ENCODE results near the gene SH2D1A.
"Not testable (repeated sequence)": the region's sequence is repeated elsewhere in the genome, so short reads cannot be mapped to it uniquely, and the experiment has no call there.

Gene SH2D1A

DNA sequence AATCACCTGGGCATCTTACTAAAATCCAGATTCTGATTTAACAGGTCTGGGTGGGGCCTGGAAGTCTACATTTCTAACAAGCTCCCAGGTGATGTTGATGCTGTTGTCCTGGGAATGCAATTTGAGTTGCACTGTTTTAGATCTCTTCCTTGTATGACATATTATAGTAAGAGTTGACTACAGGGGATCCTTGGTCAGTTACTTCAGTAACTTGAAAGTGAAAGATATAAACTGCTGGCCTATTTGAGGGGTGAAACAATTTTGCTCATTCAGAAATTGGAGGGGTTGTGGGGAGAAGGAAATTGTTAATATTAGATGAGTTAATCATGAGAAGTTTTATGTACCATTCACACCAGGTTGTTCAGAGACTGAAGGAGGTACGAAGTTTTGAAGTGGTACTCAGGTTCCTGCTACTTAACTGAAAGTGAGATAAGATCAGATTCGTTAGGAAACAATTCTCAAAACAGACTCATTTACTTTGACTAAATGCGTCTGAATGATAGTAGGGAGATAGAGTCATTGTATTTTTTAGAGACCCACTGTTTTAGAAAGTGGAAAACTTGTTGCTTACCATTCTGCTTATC lies 12.5 kb downstream of the SH2D1A start:
- no peak for DNase-seq

DNA sequence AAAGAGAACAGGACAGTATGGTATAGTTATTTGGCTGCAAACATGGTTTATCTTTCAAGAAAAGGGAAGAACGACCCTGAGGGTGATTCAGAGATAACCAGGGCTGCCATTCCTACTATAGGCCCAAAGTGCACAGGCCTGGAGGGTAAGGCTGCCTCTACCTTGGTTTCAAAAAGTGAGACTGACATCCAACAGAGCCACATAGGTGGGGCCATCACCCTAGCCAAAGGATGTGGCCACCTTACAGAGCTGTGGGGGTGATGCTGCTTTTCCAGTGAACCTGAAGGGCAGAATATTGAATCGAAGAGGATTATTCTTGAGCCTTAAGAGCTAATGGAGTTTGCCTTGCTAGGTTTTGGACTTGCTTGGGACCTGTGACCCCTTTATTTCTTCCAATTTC lies 15.7 kb downstream of the SH2D1A start:
- no peak for DNase-seq

DNA sequence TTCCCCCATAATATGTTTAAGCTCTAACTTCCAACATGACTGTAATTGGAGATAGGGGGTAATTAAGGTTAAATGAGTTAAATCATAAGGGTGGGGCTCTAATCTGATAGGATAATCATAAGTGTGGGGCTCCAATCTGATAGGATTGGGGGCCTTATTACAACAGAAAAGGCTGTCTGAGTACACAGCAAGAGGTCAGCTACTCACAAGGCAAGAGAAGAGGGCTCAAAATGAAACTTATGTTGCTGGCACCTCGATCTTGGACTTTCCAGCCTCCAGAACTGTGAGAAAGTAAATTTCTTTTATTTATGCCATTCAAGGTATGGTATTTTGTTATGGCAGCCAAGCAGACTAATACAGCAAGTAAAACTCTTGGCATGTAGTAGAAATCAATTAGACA lies 16.4 kb downstream of the SH2D1A start:
- no peak for DNase-seq

DNA sequence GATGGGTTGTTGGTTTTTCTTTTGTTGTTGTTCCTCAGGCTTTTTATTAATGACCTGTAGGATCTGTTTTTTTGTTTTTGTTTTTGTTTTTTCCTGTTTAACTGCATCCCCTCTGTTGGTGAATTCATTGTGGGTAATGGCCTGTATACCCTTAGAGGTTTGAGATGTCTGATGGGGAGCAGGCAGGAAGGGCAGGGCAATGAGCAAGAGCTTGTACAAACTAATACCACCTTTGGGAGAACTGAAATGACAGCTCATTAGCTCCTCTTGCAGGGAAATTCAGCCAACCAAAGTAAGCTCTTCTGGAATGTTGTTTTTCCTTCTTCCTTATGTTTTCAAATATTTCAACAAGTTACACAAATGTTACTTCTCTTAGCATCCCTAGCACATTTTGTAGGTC lies 23.4 kb downstream of the SH2D1A start:
- no peak for DNase-seq

DNA sequence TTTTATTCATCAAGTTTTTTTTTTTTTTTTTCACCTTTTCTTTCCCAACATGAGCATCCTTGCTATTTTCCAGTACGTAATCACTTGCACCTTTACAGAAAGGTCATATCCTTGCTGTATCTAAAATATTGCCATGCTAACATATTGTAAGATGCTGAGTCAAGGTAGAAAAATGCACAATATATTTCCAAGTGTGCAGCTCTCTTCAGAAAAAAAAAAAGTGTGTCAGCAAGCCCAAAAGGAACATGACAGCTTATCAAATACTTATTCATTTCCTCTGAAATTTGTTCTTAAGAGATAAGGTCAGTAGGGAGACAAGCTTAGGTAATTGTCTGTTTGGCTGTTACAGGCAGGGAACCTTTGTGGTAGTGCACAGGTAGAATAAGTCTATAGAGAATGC lies 27.0 kb downstream of the SH2D1A start:
- DNase-seq: no peak

DNA sequence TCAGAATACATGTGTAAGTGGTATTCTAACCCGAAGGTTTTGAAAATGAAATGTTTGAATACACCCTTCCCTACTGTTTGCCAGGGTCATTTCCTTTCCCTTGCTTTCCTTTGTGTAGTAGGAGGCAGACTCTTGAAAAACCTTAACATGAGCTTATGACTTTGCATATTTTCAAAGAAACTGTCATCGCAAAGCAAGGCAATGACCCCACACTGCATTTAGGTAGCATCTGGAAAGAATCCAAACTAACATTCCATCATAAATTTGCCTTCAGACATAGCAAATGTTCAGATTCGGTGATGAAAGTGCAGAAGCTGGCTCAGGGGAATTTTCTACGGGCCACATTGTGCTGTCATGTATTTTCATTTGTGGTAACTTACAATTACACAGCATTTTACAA lies 32.3 kb downstream of the SH2D1A start:
- peak in 1 of 3 donors; percentile 1 for DNase-seq

DNA sequence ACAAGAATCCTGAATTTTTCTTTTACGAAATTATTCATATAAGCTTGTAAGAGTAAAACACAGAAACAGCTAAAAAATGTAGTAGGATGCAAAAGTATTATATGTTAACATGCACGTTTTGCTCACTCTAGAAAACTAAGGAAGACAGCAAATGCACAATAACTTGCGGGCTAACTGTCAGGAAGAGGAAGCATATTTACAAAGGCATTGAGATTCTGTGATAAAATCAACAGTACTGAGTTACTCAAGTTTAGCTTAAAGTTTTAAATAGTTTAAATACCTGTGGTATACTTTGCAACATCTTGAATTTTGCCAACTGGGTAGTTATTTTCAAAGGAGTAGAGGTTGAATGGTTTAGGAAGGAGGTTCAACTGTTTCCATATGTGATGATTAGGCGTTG lies 37.0 kb downstream of the SH2D1A start:
- no peak for DNase-seq

DNA sequence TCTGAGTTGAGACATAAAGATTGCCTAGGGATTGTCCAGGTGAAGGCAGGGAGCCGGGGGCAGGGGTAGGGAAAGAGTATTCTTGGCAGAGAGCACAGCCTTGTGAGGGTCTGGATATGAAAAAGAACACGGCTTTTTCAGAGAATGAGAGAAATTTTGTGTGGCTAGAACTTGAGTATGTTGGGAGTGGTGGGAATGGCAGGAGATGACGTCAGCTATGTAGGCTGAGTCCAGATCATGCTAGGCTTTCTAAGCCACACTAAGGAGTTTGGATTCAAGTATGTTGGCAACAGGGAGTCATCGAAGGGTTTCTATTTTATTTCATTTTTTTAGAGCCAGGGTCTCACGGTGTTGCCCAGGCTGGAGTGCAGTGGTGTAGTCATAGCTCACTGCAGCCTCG lies 40.0 kb downstream of the SH2D1A start:
- no peak for DNase-seq

DNA sequence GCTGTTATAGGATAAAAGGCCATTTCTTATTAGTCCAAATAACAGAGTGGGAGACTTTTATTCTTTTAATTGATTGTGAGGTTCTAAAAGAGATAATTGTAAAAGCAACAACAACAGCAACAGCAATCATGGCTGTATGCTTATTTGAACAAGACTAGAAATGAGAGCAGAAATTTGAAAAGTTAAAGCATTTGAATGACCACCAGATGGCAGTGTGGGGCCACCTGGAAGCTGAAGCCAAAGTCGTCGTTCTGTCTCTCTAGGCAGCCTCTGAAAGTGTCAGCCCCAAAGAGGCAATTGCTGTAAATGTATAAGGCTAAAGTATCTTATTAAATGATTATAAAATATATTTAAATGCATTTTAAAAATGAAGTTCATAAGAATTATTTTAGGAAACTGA lies 42.2 kb downstream of the SH2D1A start:
- DNase-seq: peak; percentile 53 to 71 (median 66)

DNA sequence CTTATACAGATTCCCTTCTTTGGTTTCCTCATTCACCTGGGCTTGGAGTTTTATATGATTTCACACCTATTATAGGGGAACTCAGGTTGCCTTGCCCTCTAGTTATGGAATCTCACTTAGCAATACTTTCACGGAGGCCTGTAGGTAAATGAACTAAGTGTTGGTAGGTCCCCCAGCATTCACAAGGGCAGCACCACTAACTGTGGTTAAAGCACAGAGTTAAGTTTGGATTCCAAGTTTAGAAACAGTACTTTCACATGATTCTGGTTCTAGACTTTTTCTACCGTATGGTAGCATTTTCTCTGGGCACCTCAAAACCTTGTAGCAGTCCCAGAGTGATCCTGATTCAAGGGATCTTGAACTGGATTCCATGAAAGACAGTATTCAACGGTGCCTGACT lies 46.4 kb downstream of the SH2D1A start:
- DNase-seq: no peak

DNA sequence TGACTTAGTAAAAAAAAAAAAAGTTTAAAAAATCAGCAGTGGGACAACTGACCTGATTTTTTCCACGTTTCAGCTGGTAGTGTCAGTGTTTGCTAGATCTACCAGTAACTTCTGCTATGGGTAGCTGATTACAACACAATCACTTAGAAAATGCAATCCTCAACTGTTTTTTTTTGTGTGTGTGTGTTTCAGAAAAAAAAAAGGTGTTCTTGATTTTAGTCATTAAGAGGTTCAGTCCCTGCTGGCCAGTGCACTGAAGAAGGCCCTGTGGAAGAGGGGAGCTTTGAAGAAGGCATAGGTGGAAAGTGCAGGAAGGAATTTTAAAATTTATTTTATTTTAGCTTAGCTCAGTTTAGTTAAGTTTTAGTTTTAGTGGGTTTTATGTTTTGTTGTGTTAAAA lies 46.9 kb downstream of the SH2D1A start:
- DNase-seq: peak in 1 of 3 donors; percentile 5

DNA sequence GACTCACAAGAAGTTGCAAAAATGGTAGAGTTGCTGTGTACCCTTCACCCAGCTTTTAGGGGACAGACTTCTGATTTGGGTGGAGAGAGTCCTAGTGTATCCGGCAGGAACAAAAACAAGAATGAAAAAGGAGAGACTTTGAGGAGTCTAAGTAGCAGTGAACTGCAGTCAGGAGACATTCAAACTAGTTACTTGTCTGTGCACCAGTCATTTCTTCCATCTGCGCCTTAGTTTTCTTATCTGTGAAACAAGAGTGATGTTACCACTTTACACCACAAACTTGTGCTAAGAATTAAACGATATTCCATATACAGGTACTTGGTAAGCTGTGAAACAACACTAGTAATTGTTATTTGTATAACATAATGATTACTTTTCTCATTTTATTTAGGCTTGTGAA lies 47.3 kb downstream of the SH2D1A start:
- DNase-seq: no peak

DNA sequence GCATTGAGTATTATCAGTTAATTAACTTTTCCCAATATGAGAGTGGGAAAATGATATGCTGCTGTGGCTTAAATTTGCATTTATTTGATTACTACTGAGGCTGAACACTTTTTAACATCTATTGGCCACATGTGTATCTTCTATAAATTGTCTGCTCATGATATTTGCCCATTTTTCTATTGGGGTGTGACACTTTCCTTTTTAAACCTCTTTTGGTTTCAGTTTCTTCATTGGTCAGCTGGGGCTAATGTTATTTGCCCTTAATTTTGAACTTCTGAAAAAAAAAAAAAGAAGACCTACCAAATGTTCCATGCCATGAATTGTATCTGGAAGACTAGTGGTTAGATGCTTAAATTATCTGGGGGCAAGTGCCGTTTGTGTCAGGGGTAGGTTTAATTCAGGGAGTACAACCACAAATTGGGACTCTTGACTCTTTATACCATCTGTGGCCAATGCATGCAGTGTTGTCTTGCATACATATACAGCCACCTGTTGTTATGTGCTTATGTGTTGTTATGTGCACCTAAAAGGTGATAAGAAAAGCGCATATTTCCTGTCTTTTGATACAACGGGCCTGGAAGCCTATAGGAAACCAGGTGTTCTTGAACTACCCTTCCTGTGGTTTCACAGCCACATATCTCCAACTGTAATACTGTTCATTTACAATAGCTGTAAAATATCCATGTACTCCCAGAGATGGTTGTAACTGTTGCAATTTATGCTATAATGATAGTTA lies 49.0 kb downstream of the SH2D1A start:
- DNase-seq: peak in 1 of 3 donors; percentile 1

DNA sequence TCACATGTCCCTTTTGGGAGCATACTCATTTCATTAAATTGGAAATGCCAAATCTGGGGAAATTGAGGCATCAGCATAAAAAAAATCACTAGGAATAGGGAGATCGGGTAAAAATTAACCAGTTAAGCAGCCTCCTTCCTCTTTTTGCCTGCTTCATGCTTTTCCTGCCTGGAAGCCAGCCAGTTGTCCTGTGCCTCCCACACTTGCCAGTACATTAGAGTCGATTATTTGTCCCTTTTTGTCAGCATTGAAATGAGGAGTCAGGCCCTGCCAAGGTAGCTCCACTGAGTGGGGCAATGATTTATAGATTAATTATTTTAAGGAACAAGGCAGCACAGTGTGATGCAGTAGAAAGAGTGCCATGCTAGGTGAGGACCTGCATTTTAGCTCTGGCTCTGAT lies 55.3 kb downstream of the SH2D1A start:
- no peak for DNase-seq

DNA sequence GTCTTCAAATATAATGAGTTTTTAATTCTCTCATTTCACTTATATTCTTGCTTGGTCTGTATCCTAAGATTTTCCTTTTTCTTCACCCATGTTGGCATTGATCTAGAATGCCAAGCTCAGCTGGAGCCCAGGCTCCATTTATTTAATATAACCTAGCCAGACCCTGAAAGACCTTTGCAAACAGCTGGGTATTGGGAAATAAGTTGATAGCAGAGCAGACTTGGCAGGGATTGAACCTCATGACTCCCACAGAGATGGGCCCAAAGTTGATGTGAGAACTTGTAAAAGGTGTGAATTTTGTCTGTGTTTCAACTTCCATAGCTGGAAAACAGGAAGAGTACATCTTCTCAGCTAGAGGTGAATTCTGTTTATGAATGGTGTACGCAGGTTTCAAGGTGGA lies 59.5 kb downstream of the SH2D1A start:
- DNase-seq: no peak

DNA sequence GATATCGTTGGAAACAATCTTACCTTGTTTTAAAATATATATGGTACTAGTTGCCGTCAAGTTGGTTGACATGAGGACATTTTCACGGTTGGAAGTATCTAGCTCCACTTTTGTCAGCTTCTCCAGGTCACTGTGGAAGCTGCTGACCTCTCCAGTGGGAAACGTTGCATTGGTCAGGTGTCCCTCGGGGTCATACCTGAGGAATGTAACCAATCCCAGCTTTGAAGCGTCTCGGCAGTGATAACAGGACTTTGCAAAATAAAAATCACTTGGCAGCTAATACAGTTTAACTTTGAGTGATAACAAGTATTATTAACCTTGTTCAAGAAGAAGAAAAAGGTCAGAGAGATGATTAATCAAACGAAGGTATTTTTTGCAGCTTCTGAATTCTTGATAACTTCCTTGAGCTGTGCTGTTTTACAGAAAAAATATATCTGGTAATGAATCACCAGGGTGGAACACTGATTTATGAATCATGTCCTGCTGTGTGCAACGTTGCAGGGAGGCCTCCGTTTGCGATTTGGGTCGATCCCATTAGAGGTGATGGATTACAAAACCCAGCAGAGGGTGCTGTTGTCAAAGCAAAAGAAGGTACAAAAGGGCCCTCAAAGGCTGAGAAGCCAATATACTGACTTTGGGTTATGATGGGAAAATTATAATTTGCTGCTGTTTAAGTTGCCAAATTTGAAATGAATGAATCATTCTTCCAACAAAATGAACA lies 60.1 kb downstream of the SH2D1A start:
- DNase-seq: peak; percentile 68 to 69 (median 68)

DNA sequence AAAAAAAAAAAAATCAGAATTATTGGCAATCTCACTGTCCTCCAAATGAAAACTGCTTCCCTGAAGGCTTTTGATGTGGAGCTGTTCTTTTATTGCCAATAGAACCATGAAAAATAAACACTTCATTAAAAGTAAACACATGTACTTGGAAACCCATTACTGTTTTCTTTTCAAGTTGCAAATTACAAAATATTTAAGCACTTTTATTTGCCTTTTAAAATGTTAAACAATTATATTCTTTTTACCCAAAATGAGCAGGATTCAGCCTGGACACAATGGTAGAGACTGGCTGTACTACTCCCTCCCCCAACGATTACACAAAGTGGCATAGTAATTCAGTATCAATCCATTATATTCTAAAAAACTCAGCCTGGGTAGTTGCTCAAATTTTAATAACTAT lies 60.9 kb downstream of the SH2D1A start:
- DNase-seq: no peak

DNA sequence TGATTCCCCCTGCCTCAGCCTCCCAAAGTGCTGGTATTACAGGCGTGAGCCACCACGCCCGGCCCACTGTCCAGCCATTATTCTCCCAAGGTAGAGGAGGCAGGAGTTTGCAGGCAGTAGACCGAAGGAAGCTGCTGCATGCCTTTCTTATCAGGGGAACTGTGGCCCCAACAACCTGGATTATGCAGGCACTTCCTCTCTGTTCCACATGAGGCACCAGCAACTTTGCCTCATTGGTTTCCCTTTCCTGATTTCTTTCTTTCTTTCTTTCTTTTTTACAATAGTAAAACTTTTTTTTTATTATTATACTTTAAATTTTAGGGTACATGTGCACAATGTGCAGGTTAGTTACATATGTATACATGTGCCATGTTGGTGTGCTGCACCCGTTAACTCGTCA lies 62.0 kb downstream of the SH2D1A start:
- DNase-seq: not testable (repeated sequence)

DNA sequence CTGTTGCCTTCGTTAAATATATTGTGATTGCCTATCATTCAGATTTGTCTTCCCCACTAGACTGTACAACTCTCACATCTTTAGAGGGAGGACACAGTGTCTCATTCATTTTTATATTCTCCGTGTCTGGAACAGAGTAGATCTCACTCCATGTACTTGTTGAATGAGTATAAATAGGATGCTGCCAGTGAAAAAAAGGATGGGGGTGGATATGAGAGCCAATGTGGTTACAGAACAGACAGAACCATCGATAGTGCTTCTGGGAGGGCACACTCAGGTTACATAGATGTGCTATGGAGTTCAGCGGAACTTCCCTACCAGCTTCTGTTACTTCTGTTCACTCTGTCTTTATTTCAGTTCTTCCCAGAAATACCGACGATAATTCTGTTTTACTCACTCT lies 66.9 kb downstream of the SH2D1A start:
- no peak for DNase-seq

DNA sequence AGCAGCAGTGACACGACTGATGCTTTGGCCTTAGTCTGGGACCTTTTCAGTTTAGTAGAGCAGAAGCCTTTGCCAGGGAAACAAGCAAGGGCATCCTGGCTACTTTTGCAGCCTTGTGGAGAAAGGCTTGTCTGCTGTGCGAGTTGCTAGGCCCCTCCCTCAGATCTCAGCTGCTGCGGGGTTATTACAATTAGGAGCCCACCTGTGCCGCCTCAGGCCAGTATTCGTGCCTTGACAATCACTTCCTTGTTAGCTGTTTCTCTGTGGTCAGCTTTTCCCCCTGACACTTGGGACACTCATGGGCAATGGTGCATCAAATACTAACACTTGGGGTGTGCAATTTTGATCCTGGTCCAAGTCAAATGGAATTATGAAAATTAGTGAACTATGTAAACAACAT lies 67.9 kb downstream of the SH2D1A start:
- no peak for DNase-seq

DNA sequence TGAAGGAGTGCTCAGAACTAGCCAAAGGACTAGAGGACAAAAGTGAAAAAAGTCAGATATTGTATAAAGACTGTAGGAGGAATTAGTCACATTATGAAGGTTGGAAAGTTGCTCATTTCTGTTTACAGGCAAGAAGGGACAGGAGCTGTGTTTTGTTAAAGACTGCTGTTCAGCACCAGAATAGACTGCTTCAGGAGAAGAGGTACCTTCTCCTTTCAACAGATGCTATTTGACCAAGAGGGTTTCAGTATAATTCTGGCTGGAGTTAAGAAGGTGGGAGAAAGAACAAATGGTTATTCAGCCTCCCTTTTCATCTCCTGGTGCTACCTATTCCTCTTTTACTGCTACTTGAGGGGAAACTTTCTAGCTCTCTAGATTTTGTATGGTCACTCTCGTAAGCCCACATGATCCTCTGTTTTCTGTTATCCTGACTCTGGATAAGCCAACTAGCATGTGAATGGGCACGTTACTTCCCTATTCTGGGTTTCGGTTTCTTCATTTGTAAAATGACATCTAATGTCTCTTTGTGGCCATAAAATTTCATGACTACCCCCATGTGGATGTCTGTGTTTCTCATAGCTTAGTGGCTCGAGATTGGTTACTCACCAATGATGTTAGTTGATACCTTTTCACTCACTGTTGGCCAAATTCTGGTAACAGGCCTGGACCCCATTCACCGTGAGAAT lies 68.9 kb downstream of the SH2D1A start:
- peak; percentile 27 to 62 (median 57) for DNase-seq

DNA sequence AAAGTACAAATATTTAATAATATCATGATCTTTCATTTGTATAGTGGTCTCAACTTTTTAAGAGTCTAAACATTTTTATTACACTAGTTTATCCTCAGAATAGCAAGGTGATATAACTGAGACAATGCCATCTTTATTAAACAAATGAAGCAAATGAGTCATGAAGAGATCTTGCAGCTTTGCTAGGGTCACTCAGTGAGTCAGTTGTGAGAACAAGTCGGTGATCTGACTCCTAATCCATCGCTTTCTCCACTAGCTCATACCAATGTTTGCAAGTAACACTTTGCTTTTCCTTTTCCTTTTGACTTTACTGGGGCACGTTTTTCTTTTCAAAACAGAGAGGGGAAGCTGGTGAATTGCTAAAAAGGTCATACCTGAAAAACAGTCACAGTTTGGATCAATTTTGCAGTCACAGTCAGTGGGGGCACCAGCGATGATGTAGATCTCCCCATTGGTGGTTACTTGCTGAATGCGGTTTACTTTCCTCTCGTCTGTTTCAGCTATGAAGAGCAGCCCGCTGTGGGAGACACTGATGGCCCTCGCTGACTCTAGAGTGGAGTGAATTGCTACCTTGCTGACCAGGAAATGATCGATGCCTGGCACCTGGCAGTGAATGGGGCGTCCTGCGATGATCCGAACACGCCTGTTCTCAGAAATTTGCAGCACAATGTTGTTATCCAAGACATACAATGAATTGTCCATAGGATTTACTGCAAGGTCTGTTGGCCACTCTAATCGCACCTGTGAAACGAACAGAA lies 75.7 kb downstream of the SH2D1A start:
- DNase-seq: no peak

Measured in suppressor macrophage treated with lipopolysaccharide for 1 hour (primary cell).